DOHH2 (cell line): Measurements from ENCODE around the gene CNKSR3.
"Not testable (repeated sequence)": the region's sequence is repeated elsewhere in the genome, so short reads cannot be mapped to it uniquely, and the experiment has no call there.

Experiments used
- CTCF ChIP-seq: fragments of 200-600 bp; sonication (generic); IDR thresholded peaks from one replicate; pipeline ENCODE4 v1.5.1; 2014; ENCODE audit warnings: antibody characterized with exemption, mild to moderate bottlenecking, low read depth, low read length; ENCODE audit not compliant: poor library complexity, severe bottlenecking
- EZH2phosphoT487 ChIP-seq: fragments of 200-600 bp; sonication (generic); IDR thresholded peaks from 2 replicates; pipeline ENCODE4 v1.6.1; 2017; ENCODE audit warnings: borderline replicate concordance, mild to moderate bottlenecking, antibody characterized with exemption, low read length, moderate library complexity, mixed read lengths

GRCh38 chr6:154541837-154542236 is 31.4 kb upstream of the CNKSR3 start:
- not testable (repeated sequence) for TF ChIP-seq CTCF, EZH2phosphoT487
